Measurements from ENCODE around the gene ATP5F1B.
A peak's percentile ranks its signal among the peaks of the same experiment; 100 is the strongest.
"Not testable (repeated sequence)": the region's sequence is repeated elsewhere in the genome, so short reads cannot be mapped to it uniquely, and the experiment has no call there.

The ATP5F1B gene

DNA sequence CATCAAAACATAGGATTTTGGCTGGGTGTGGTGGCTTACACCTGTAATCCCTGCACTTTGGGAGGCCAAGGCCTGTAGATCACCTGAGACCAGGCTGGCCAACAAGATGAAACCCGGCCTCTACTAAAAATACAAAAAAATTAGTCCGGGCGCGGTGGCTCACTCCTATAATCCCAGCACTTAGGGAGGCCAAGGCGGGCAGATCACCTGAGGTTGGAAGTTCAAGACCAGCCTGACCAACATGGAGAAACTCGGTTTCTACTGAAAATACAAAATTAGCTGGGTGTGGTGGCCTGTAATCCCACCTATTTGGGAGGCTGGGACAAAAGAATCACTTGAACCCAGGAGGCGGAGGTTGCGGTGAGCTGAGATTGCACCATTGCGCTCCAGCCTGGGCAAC lies 2.2 kb upstream of the ATP5F1B start:
- not testable (repeated sequence) for DNase-seq (ENCODE audit: low read depth)

DNA sequence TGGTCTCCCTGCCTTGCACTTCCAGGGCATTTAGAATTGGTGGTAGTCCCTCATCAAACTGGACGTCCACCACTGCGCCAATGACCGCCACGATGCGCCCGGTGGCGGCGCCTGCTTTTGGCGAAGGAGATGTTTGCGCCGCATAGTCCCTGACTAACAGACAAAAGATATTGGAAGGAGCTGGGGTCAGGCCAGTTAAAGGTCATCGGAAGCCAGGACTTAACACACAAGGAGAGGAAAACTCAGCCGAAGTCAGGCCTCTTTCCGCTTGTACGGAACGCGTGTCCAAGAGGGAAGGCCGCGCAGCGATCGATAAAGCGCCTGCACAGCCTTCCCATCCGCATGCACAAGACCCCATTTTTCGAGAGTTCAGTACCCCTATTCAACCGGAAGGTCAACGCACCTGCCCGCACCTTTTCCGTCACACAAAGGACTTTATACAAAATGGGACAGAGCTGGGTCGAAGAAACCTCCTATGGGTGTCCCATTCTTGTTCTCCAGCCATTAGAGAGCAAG lies 525 bp downstream of the ATP5F1B start:
- DNase-seq (ENCODE audit: low read depth), result no peak

- no peak for DNase-seq (ENCODE audit: low read depth)
Measured at GRCh38 chr12:56644654-56645053, 1.1 kb downstream of the ATP5F1B start.

DNA sequence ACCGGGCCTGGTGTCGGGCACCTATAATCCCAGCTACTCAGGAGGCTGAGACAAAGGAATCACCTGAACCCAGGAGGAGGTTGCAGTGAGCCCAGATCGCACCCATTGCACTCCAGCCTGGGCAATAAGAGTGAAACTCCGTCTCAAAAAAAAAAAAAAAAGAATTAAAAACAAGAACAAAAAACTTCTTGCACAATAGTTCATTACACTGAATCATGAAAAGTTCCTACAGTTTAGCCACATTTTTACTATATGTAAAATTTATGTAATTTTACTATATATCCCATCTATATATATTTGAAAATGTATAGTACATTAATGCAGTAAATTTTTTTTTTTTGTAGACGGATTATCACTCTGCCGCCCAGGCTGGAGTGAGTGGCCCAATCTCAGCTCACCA lies 4.6 kb downstream of the ATP5F1B start:
- no peak for DNase-seq (ENCODE audit: low read depth)

DNA sequence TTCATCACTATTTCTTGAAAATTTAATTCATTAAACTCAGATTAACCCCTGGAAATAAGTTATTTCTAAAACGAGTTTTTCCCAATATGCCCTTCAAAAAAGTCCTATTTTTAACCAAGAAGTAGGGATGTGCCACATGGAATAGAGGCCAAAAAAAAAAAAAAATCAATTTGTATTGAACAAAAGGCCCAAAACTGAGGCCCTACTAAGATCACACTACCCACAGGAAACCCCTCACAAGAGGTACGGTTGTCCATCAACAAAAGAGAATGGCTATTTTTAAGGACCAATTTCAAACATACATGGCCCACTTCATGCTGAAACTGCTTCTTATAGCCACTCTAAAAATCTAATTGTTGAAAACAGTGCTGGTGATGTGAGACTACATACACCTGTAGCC lies 8.2 kb downstream of the ATP5F1B start:
- no peak for DNase-seq (ENCODE audit: low read depth)

- DNase-seq (ENCODE audit: low read depth), result peak; percentile 100
Measured at GRCh38 chr12:56636675-56637540, 8.9 kb downstream of the ATP5F1B start.

DNA sequence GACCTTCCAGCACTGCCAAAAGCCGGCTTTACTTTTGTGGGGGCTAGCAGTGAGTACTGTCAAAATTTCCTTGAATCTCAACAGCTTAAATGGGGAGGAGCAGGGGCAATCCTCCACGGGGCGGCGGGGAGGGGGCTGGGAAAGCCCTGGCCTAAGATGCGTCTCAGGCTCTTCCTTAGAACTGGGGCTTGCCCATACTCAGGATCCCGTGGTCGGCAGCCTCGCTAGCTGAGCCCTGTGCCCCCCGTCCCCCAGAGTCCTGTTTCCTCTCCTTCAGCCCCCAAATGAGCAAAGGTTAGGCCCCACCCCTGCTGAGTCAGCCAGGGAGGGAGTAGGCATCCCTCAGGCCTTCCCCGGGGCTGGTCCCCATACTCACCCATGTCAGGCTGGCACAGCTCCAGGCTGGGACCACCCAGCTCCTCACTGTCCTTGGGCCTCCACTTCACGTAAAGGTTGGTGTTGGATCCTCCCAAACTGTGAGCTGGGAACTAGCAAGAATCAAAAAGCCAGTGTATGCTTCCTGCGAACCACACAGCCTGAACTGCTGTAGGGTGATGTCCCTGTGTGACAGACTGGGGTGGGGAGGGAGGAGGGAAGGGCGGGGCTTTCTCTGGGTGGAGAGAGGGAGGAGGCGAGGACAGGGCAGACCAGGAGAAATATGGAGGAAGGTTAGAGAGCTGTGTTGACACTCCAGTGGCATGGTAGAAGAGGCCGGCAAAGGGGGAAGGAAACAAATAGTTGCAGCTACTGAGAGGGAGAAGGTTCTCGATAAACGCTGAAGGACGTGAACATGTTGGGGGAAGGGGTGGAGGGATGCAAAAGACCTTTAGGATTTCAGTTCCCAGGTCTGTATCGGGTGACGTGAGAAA lies 9.7 kb downstream of the ATP5F1B start:
- peak; percentile 84 for DNase-seq (ENCODE audit: low read depth)

DNA sequence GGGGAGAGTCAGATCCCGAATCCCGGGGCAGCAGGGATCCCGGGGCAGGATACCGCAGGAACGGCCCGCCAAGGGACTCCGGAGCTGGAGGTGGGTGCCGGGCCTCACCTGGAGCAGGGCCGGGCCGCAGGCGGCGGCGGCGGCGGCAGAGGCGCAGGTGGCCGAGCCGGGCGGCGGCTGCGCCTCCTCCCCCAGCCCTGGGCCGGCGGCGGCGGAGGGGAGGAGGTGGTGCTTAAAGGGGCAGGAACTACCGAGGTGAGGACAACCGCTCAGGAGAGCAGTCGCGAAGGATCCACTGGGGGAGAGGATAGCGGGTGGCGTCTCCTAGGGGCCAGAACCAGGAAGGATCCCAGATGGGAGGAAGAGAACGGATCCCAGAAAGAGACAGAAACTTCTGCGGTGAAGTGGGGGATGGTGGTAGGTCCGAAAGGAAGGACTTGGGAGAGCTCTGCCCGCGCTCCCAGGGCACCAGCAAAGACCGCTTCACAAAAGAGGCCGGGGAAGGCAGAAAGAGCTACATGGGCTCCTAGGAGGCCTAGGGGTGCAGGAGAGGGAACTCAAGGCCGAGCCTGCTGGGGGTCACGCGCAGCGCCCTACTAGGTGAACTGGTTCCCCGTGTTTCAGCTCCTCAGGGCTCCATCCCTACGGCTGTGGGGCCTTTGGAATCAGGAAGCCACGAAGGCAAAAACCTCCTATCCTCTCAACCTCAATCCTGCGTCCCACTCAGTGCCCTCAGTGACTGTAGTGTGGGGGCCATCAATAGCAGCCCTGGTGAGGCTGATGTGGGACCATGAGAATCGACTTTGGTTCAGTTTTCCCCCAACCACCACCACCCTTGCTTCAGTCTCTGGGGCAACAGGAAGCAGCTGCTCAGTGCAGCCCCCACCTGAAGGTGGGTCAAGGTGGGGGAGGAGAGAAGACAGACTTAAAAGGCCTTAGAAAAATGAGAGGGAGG lies 10.7 kb downstream of the ATP5F1B start:
- peak; percentile 89 for DNase-seq (ENCODE audit: low read depth)

GRCh38 chr12:56634242-56634836 lies 11.4 kb downstream of the ATP5F1B start:
- peak; percentile 9 for DNase-seq (ENCODE audit: low read depth)

DNA sequence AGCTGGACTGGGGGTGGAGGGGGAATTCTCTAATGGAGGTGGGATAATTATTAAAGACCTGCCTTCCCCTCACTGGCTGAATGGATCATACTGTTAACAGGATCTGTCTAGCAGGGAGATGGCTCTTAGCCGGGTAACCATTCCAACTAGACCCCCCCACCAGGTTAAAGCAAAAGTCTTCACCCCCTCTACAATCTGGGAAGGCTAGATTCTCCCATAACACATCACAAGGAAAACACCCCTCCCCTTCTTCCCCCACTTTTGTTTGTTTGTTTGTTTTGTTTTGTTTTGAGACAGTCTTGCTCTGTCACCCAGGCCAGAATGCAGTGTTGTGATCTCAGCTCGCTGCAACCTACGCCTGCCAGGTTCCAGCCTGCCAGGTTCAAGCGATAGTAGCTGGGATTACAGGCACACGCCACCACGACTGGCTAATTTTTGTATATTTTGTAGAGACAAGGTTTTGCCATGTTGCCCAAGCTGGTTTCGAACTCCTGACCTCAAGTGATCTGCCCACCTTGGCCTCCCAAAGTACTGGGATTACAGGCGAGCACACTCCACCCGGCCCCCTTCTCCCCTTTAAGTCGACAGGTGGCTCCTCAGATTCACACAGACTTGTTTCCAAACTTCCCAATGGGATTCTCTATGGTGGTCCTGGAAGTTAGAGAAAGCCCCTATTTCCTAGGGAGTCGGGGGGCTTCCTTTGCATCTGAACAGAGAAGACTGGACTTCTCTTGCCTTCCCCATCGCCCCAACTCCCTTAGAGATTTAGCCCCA lies 12.1 kb downstream of the ATP5F1B start:
- DNase-seq (ENCODE audit: low read depth), result no peak

DNA sequence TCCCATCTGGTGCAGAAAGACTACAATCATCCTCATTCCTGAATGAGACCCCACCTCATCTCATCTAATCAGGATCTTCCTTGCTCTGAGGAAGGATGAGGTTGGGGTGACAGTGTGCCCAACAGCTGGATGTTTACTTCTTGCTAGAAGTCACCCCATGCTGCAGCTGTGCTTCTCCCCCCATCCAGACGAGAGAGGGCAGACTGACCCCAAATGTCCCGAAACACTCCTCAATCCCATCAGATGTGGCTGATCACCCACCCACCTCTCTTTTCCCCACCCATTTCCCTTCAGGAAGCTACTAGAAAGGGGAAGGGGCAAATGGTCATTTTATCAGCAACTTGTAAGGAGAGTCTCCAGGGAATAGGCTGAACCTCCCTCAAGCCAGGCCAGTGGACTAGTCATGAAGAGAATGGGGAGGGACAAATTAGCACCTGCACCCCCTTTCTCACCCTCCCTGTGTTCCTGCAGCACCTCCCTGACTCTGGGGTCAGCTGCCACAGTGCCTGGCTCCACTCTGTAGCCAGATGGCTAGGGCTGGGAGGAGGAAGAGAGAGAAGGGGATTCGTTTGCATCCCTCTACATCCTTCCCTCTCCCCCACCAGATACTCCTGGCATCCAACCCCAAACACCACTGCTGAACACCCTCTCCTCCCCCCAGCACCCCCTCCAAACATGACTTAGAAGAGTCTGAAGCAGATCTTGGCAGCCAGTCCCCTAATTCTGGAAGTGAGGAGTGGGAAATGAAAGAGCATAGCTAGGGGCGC lies 12.9 kb downstream of the ATP5F1B start:
- DNase-seq (ENCODE audit: low read depth), result no peak

DNA sequence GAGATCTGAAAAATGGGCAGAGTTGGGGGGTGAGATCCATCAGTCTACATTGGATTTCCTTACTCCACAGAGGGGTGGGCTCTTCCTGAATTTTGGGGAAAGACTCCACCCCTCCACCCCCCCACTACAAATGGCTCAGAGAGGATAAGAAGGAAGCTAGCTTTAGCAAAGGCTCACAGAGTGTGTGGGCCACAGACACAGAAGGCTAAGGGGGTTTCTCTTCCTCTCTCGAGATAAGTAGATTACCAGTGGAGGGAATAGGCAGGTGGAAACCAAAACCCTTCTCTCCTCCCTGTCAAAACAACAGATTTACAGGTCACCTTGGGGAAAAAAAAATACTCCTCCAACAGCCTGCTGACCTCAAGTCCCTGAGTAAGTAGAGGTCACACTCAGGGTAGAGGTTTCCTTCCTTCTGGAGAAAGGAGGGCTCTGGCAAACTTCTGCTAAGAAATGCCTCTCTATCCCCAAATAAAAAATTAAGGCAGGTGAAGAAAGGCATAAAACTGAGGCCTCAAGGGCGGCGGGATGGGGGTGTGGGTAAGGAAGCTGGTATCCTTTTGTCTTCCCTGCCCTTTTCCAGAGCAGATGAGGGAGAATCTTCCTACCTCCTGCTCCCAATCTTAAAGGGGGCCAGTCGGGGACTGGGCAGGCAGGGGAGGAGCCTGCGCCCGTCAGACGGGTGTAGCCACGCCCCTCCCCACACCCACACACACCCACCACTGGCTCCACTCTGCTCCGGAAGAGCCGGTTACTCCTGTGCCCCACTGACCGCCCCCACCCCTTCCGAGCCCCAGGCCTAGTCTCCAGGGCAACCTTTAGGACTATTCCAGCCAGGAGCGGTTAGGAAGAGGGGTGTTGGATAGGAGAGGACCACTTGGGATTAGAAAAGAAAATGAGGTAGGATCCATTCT lies 13.7 kb downstream of the ATP5F1B start:
- peak; percentile 27 for DNase-seq (ENCODE audit: low read depth)

GRCh38 chr12:56630180-56630632 lies 15.6 kb downstream of the ATP5F1B start, which contains the start of gene BAZ2A:
TSS of gene BAZ2A (minus strand) at chr12:56630326. CDS start at chr12:56617530, 12,796 bp downstream.
- peak; percentile 76 for DNase-seq (ENCODE audit: low read depth)

DNA sequence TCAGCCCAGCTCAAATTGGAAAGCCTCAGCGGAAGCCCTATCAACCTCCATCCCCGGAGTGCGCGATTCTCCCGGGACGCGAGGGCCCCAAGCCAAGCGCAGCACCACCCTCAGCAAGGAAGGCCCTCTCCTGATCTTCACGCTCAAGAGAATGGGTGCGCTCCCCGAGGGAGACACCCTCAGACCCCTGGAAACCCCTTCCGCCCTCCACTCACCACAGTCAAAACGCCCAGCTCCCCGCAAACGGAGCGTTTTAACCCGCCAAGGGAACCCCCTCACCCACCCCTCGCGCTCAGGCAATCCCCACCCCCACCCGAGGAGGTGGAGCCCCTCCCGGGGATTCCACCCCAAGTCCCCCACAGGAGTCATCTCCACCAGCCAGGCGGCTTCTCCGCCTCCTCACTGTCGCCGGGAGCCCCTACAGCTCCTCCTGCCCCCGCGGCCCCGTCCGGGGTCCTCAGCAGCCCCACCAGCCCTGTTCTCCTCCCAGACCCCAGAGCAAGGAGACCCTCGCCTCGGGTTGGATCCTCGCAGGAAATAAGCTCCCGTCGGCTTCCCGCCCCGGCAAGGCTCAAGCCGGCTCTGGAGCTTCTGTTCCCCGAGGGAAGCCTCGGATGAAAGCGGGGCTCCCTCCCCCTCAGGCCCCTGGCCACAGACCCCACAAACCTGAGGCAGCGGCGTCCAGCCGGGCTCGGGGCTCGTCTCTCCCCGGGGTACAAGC lies 16.2 kb downstream of the ATP5F1B start:
- DNase-seq (ENCODE audit: low read depth), result peak; percentile 5

GRCh38 chr12:56628671-56629458 lies 16.9 kb downstream of the ATP5F1B start:
- DNase-seq (ENCODE audit: low read depth), result peak; percentile 67

DNA sequence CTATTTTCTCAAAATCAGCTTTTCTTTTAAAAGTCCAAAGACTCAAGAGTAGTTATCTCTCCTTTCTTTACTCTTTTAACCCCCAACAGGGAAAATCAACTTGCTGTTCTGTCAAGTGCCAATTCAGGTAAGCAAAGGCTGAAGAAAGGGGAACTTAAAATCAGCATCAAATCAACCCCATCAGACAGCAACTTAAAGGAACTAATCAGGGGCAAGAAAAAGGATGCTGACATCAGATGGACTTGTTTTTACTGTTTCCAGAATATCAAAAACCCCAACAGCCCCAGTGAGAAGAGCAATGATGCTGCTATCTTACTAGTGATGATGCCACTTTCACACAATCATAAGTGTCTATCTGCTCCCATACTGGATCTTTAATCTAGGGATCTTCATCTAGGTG lies 19.1 kb downstream of the ATP5F1B start:
- no peak for DNase-seq (ENCODE audit: low read depth)

GRCh38 chr12:56622535-56622934 lies 23.2 kb downstream of the ATP5F1B start:
- DNase-seq (ENCODE audit: low read depth), result no peak

Data from amniotic epithelial cell (primary cell).